ENCODE data around the gene SOX1. TPM values are rescaled to one million over a fixed set of nuclear protein-coding genes. Genes with fewer than 3 reads are reported as not detected.

The SOX1 gene
- not detected in 2 replicates for total RNA-seq

DNA sequence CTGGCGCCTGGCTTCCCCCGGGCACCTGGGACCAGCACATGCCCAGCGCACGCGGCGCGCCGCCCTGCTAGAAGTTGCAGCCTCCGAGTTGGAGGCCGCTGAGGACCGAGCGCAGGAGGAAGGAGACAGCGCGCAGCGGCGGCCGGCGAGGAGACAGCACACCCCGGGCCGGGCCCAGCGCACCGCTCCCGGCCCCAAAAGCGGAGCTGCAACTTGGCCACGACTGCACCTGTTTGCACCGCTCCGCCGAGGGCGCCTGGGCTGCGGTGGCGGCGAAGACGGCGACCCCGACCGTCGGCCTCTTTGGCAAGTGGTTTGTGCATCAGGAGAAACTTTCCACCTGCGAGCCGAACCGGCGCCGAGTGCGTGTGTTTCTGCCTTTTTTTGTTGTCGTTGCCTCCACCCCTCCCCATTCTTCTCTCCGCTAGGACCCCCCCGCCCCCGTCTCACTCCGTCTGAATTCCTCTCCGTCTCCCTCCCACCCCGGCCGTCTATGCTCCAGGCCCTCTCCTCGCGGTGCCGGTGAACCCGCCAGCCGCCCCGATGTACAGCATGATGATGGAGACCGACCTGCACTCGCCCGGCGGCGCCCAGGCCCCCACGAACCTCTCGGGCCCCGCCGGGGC, at the start of gene SOX1:
SOX1 (plus strand) TSS at position 34 of the 626 bp plus-strand sequence; CDS start at position 544, 510 bp downstream.
- TF ChIP-seq, protein P1, sequence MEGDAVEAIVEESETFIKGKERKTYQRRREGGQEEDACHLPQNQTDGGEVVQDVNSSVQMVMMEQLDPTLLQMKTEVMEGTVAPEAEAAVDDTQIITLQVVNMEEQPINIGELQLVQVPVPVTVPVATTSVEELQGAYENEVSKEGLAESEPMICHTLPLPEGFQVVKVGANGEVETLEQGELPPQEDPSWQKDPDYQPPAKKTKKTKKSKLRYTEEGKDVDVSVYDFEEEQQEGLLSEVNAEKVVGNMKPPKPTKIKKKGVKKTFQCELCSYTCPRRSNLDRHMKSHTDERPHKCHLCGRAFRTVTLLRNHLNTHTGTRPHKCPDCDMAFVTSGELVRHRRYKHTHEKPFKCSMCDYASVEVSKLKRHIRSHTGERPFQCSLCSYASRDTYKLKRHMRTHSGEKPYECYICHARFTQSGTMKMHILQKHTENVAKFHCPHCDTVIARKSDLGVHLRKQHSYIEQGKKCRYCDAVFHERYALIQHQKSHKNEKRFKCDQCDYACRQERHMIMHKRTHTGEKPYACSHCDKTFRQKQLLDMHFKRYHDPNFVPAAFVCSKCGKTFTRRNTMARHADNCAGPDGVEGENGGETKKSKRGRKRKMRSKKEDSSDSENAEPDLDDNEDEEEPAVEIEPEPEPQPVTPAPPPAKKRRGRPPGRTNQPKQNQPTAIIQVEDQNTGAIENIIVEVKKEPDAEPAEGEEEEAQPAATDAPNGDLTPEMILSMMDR (IDR thresholded peaks at IDR 0.05; ENCODE audit: insufficient read depth, low read depth, low read length): no peak
- DNase-seq (ENCODE audit: low read depth): no peak
- no peak within 1 kb of the TSS for H3K4me3 ChIP-seq (ENCODE audit: low read depth, low read length)

DNA sequence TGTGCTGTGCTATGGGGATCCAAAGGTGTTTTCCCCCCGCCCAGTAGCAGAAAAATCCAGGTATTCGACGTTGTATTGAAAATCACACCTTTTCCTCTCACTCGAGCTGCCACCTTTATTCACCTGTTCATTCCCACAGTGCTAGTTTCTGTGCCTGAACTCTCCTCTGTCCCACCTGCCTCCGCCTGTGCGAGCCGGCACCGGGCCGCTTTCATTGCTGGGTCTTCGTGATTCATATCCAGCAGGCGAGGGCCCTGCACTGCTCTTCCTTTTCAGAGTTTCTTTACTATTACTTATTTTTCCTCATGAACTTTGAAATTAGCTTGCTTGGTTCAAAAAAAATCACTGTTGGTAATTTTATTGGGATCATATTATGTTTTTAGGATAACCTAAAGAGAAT, 42.4 kb upstream of the SOX1 start:
- no peak for DNase-seq (ENCODE audit: low read depth)
- H3K4me3 ChIP-seq (ENCODE audit: low read depth, low read length): no peak overlapping the region
- TF ChIP-seq, protein P1 (IDR thresholded peaks at IDR 0.05; ENCODE audit: insufficient read depth, low read depth, low read length): no peak

DNA sequence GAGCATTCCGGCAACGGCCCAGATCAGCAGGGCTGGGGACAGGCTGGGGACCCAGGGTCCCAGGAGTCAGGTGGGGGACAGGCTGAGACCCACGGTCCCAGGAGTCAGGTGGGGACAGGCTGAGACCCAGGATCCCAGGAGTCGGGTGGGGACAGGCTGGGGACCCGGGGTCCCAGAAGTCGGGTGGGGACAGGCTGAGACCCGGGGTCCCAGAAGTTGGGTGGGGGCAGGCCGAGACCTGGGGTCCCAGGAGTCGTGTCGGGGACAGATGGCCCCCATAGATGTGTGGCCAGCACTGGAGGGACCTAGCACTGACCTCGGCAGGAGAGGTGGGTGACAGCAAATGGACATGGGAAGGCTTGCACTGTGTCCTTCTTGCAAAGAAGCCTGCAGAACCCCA, 39.7 kb upstream of the SOX1 start:
- no peak overlapping the region for H3K4me3 ChIP-seq (ENCODE audit: low read depth, low read length)
- no peak for DNase-seq (ENCODE audit: low read depth)
- TF ChIP-seq, protein P1 (IDR thresholded peaks at IDR 0.05; ENCODE audit: insufficient read depth, low read depth, low read length): no peak

DNA sequence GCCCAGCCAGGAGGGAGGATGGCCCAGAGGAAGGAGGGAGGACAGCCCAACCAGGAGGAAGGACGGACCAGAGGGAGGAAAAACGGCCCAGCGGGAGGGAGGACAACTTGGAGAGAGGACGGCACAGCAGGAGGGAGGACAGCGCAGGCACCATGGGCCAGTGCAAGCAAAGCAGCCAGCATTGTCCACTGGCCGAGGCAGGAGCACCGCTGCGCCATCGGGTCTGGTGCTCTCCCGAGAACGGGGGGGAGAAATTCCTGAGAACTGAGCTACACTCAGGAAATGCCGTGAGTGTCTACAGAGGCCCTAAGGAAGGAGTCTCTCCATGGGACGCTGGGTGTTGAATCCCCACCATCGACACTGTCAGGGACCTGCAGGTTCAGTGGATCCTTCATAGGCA, 38.5 kb upstream of the SOX1 start:
- DNase-seq (ENCODE audit: low read depth): no peak
- no peak overlapping the region for H3K4me3 ChIP-seq (ENCODE audit: low read depth, low read length)
- TF ChIP-seq, protein P1 (IDR thresholded peaks at IDR 0.05; ENCODE audit: insufficient read depth, low read depth, low read length): no peak

DNA sequence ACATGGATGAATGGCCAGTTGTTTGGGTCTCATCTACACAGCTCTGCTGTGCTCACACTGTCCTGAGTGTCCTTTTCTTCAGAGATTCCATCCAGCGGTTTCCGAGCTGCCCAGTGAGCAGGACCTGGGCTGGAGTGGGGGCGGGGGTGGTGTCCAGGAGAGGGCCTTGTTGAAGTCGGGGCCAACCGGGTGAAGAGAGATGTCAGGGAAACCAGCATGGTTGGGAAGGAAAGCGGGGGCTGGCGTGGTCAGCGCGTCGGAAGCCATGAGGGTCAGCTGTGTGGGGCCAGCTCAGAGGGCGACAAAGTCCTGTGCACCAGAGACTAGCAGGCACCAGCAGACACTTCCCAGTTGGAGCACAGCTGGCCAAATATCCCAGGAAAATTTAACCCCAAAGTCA, 37.8 kb upstream of the SOX1 start:
- TF ChIP-seq, protein P1 (IDR thresholded peaks at IDR 0.05; ENCODE audit: insufficient read depth, low read depth, low read length): no peak
- no peak overlapping the region for H3K4me3 ChIP-seq (ENCODE audit: low read depth, low read length)
- DNase-seq (ENCODE audit: low read depth): no peak

DNA sequence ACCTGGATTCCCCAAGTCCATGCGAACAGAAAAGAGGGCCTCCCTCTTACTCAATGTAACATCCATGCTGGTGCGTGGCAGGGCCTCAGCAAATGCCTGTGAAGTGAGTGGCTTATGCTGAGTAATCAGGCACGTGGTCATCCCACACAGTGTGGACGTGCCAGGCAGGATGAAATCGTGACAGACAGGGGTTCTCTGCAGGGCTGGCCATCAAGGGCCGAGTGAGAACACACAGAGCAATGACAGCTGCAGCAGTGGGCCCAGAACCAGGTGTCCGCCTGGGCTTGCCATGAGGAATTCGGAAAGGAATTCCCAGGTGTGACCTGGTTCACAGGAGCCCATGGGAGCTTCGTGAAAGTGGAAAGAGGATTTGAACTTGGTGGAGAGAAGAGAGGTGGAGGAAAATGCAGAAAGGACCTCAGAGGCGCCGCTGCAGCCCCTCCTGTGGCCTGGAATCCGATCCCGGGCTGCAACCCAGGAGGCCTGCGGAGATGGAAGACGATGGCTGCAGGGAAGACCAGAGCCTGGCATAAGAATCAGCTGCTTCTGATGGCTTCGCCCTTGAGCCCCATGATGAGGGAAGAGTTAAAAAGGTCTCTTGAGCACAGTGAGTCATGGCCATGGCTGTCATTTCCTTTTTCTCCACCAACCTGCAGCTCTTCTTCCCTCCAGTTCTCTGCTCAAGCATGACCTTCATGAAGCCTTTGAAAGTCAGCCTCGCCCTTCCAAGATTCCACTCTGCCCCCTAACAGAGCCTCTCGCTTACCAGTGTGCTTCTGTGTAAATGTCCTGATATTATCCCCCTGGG, 34.6 kb upstream of the SOX1 start:
- TF ChIP-seq, protein P1 (IDR thresholded peaks at IDR 0.05; ENCODE audit: insufficient read depth, low read depth, low read length): no peak
- H3K4me3 ChIP-seq (ENCODE audit: low read depth, low read length): no peak overlapping the region
- DNase-seq (ENCODE audit: low read depth): no peak
